HepG2 (cell line): ENCODE results near the gene TSHZ2. TPM values are rescaled to one million over a fixed set of nuclear protein-coding genes. Genes with fewer than 3 reads are reported as not detected.

Experiments used
- ATAC-seq: fragments of 200-7000 bp; cut with Tn5 transposase; 3 replicates; pipeline ENCODE4 v1.9.1; 2020; ENCODE audit warnings: mild to moderate bottlenecking, moderate library complexity
- BruUV-seq: library from RNA; stranded (reverse); fragments of 400-500 nt; replicated peaks from 2 replicates; lab custom pipeline; 2021; lab: Mats Ljungman, UMichigan
- CTCF ChIA-PET: fragments of 300-600 bp; formaldehyde crosslinking; extraction: SDS; loops from one replicate; lab custom pipeline; 2021; ENCODE audit warnings: low total read pairs, inconsistent platforms, low intra/inter-chr PET ratio; lab: Yijun Ruan, JAX
- POLR2A ChIA-PET: fragments of 350-600 bp; sonication (Branson Sonifier 250); formaldehyde crosslinking; loops from one replicate; lab custom pipeline; 2020; ENCODE audit warnings: antibody characterized with exemption, inconsistent platforms; lab: Yijun Ruan, JAX
- DNase-seq: peaks from one replicate; pipeline ENCODE4 v3.0.0-alpha.2; 2015; ENCODE audit warnings: low spot score
- FAIRE-seq: peaks from 3 replicates; lab custom pipeline; 2011; peaks lifted over from hg19 to GRCh38; lab: Jason Lieb, UNC
- H2AFZ ChIP-seq: one replicate; pipeline ENCODE4 v1.6.1; 2011; ENCODE audit warnings: low read length, inconsistent platforms
- H3K27ac ChIP-seq: fragments of 300-600 bp; 3 replicates; pipeline ENCODE4 v1.8.0; 2011; ENCODE audit warnings: mixed run types, mild to moderate bottlenecking, mixed read lengths, low read length, inconsistent platforms; ENCODE audit not compliant: insufficient read depth; ENCODE audit errors: extremely low read length
- H3K27me3 ChIP-seq, 2 experiments: fragments of 200-600 bp in 1 of 2; 2 replicates in 1 of 2; 3 replicates in 1 of 2; pipeline versions ENCODE4 v1.6.0 to v1.8.0; 2011; ENCODE audit warnings: low read length in 2 of 2, mild to moderate bottlenecking in 2 of 2, moderate library complexity in 2 of 2, inconsistent platforms in 1 of 2; ENCODE audit not compliant: insufficient read depth in 2 of 2, control insufficient read depth in 1 of 2
- H3K36me3 ChIP-seq, 2 experiments: fragments of 200-600 bp in 1 of 2; replicated peaks in 1 of 2; 2 replicates in 1 of 2; 3 replicates in 1 of 2; pipeline versions ENCODE4 v1.5.1 to v1.8.0; 2011; ENCODE audit warnings: low read length in 2 of 2, inconsistent platforms in 1 of 2; ENCODE audit not compliant: insufficient read depth in 2 of 2, control insufficient read depth in 1 of 2
- H3K4me1 ChIP-seq: 2 replicates; pipeline ENCODE4 v1.5.1; 2012; ENCODE audit warnings: low read length, inconsistent platforms; ENCODE audit not compliant: insufficient read depth
- H3K4me2 ChIP-seq: 2 replicates; pipeline ENCODE4 v1.6.0; 2011; ENCODE audit warnings: low read depth, low read length, inconsistent platforms
- H3K4me3 ChIP-seq, 3 experiments: fragments of 200-600 bp in 1 of 3; sonication (generic), shearing (Covaris generic) in 1 of 3; replicated peaks in 1 of 3; 2 replicates each; pipeline ENCODE4 v1.5.1; 2011 to 2016; ENCODE audit warnings: low read length in 3 of 3, inconsistent platforms in 2 of 3, low read depth in 2 of 3, mild to moderate bottlenecking in 2 of 3, control low read depth in 1 of 3, mixed read lengths in 1 of 3; ENCODE audit not compliant: insufficient read depth in 1 of 3
- H3K79me2 ChIP-seq: one replicate; pipeline ENCODE4 v1.6.1; 2011; ENCODE audit warnings: low read length, inconsistent platforms; ENCODE audit not compliant: insufficient read depth
- H3K9ac ChIP-seq: 2 replicates; pipeline ENCODE4 v1.6.0; 2011; ENCODE audit warnings: mild to moderate bottlenecking, low read depth, low read length, inconsistent platforms; ENCODE audit not compliant: insufficient read depth
- H3K9me3 ChIP-seq: 2 replicates; pipeline ENCODE4 v1.5.1; 2012; ENCODE audit warnings: mild to moderate bottlenecking, low read length
- H4K20me1 ChIP-seq: 2 replicates; pipeline ENCODE4 v1.6.0; 2011; ENCODE audit warnings: inconsistent platforms, mild to moderate bottlenecking, low read length, moderate library complexity; ENCODE audit not compliant: insufficient read depth
- CSRNP2 ChIP-seq: sonication (generic); formaldehyde crosslinking; conservative IDR thresholded peaks from 2 replicates; pipeline ENCODE4 v1.8.0; 2022; ENCODE audit warnings: low read depth, missing genetic modification reagents
- MED8 ChIP-seq: sonication (generic); formaldehyde crosslinking; IDR thresholded peaks from 2 replicates; pipeline ENCODE4 v1.8.1; 2023; ENCODE audit warnings: mild to moderate bottlenecking, missing genetic modification reagents; ENCODE audit not compliant: insufficient replicate concordance
- MLXIP ChIP-seq: sonication (generic); formaldehyde crosslinking; IDR thresholded peaks from 2 replicates; pipeline ENCODE4 v1.9.0; 2021; ENCODE audit warnings: missing genetic modification reagents, borderline replicate concordance
- NFE2 ChIP-seq: sonication (generic); formaldehyde crosslinking; IDR thresholded peaks from 2 replicates; pipeline ENCODE4 v1.4.0; 2020; ENCODE audit warnings: missing genetic modification reagents
- POGK ChIP-seq: sonication (generic); formaldehyde crosslinking; conservative IDR thresholded peaks from 2 replicates; pipeline ENCODE4 v1.8.0; 2022; ENCODE audit warnings: mild to moderate bottlenecking, moderate library complexity, missing genetic modification reagents
- THYN1 ChIP-seq: sonication (generic); formaldehyde crosslinking; IDR thresholded peaks from 2 replicates; pipeline ENCODE4 v1.8.1; 2023; ENCODE audit warnings: low read depth, mild to moderate bottlenecking, moderate library complexity, missing genetic modification reagents, borderline replicate concordance
- ZFX ChIP-seq: sonication (generic); formaldehyde crosslinking; IDR thresholded peaks from 2 replicates; pipeline ENCODE4 v1.4.0; 2020; ENCODE audit warnings: mild to moderate bottlenecking, low read depth, missing genetic modification reagents, moderate library complexity
- ZNF24 ChIP-seq: fragments of 450-650 bp; IDR thresholded peaks from 2 replicates; pipeline ENCODE4 v1.6.1; 2017; ENCODE audit warnings: antibody characterized with exemption, mild to moderate bottlenecking
- ZNF407 ChIP-seq: sonication (generic); formaldehyde crosslinking; IDR thresholded peaks from one replicate; pipeline ENCODE4 v1.5.1; 2020; ENCODE audit warnings: mild to moderate bottlenecking, missing genetic modification reagents; ENCODE audit errors: not compliant biosample characterization
- WGBS: methylation state at CpG from one replicate; pipeline ENCODE4 v1.1.6; 2017; ENCODE audit warnings: low lambda C conversion rate; 5-methylcytosine and 5-hydroxymethylcytosine counted together
- in situ Hi-C: cut with HindIII; loops from 2 replicates; pipeline ENCODE4 v1.10.0; 2017; ENCODE audit warnings: low pct_unique_long_range_greater_than_20kb; ENCODE audit not compliant: extremely low pct_ligation_motif_present
- intact Hi-C: fragments of 100-400 bp; cut with micrococcal nuclease; formaldehyde crosslinking; loops from one replicate; pipeline ENCODE4 v1.10.0; 2022; ENCODE audit not compliant: unreplicated experiment
- polyA plus RNA-seq, 8 experiments: library from polyadenylated mRNA; depleted of rRNA in 3 of 8; stranded (reverse) in 7 of 8; unstranded in 1 of 8; fragments of >200 nt; fragmentation: Illumina TruSeq in 4 of 8; extraction: Trizol in 4 of 8; gene quantifications; 2 replicates each; pipeline versions ENCODE4 v1.2.1 to v1.2.3, GENCODE V29; 2011 to 2016; ENCODE audit warnings: low read depth in 4 of 8, missing spikeins in 1 of 8, mixed read lengths in 1 of 8; ENCODE audit not compliant: insufficient read depth in 1 of 8
- total RNA-seq, 5 experiments: library from RNA; depleted of rRNA; stranded (reverse); fragments of >200 nt; fragmentation: Illumina TruSeq; extraction: Trizol; gene quantifications; 2 replicates each; pipeline ENCODE4 v1.2.3, GENCODE V29; 2016; ENCODE audit warnings: low read depth in 1 of 5

TSHZ2 gene
- total and polyA plus RNA-seq, 2 of the 13 experiments (the other 11 are each of a cell fraction or from before 2014, with no cell fraction given): 0.01 TPM; not detected in 1

GRCh38 chr20:53016071-53016470 lies 43.9 kb downstream of the TSHZ2 start:
- DNase-seq: no peak
- H3K4me2 ChIP-seq: no peak overlapping the region
- no peak overlapping the region for H3K9ac ChIP-seq
- no peak overlapping the region for H2AFZ ChIP-seq
- no peaks in the 10 kb centered on the region for H3K36me3 ChIP-seq
- POLR2A ChIA-PET: no interaction called here
- no peak overlapping the region for H3K4me3 ChIP-seq
- H3K79me2 ChIP-seq: no peaks in the 10 kb centered on the region
- no TSS peak for BruUV-seq
- WGBS: 37% methylated on average over 2 of the region's 2 CpGs
- ATAC-seq: no peak
- H3K27ac ChIP-seq: no peak overlapping the region
- H4K20me1 ChIP-seq: no peaks in the 10 kb centered on the region
- intact Hi-C loops: no loop called here
- in situ Hi-C loops: no loop called here
- CTCF ChIA-PET: no interaction called here
- FAIRE-seq: no peak
- no peaks in the 10 kb centered on the region for H3K9me3 ChIP-seq
- no peaks in the 10 kb centered on the region for H3K4me1 ChIP-seq
- H3K27me3 ChIP-seq: no peaks in the 10 kb centered on the region; a peak in 1 of 5 replicates
- TF ChIP-seq NFE2 (CRISPR knock-in tag) (no peak), POGK (CRISPR knock-in tag) (no peak), MLXIP (CRISPR knock-in tag) (no peak), ZNF407 (CRISPR knock-in tag) (no peak), ZNF24 (no peak), MED8 (CRISPR knock-in tag) (no peak), ZFX (CRISPR knock-in tag) (no peak), CSRNP2 (CRISPR knock-in tag) (no peak), THYN1 (CRISPR knock-in tag) (no peak)
